AG04449 (cell line): ENCODE measurements around the gene ETF1.
A peak's percentile ranks its signal among the peaks of the same experiment; 100 is the strongest.

ENCODE experiments used
- CTCF ChIA-PET: fragments of 350-600 bp; formaldehyde crosslinking; extraction: SDS; loops from one replicate; lab custom pipeline; 2021; ENCODE audit warnings: antibody characterized with exemption; lab: Yijun Ruan, JAX
- POLR2A ChIA-PET: fragments of 400-600, 350-600 bp; formaldehyde crosslinking; extraction: SDS; loops from one replicate; lab custom pipeline; 2020; ENCODE audit warnings: antibody characterized with exemption, inconsistent platforms; lab: Yijun Ruan, JAX
- DNase-seq: peaks from one replicate; pipeline ENCODE4 v3.0.0-alpha.2; 2010; ENCODE audit warnings: low read depth, low spot score
- H3K4me3 ChIP-seq: 2 replicates; pipeline ENCODE4 v1.5.1; 2011; ENCODE audit warnings: low read depth, mild to moderate bottlenecking, control low read depth, low read length
- TF ChIP-seq, protein P1 (sequence below): IDR thresholded peaks from one replicate; pipeline ENCODE4 v1.5.1; 2011; ENCODE audit warnings: mild to moderate bottlenecking, moderate library complexity, low read length, control low read depth, inconsistent platforms; ENCODE audit not compliant: insufficient read depth; ENCODE audit errors: missing control alignments

Gene ETF1

DNA sequence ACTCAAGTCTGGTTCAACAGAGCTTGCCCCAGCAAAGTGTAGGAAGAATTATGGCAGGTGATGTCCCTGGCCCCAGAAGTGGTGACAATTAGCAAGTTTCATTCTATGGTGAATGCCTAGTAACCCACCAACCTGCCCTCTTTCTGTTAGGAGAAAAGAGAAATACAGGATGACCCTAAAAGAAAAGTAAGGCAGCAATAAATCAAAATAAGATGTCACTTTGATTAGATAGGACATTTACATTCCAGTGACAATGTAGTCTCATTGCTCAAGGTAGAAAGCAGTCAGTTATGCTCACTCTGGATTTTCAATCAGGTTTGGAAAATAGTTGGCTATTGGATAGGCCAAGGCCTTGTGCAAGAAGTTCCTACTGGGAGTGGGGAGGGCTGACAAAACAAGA, 37.7 kb upstream of the ETF1 start:
- no peak overlapping the region for H3K4me3 ChIP-seq
- no peak for DNase-seq
- TF ChIP-seq, protein P1, sequence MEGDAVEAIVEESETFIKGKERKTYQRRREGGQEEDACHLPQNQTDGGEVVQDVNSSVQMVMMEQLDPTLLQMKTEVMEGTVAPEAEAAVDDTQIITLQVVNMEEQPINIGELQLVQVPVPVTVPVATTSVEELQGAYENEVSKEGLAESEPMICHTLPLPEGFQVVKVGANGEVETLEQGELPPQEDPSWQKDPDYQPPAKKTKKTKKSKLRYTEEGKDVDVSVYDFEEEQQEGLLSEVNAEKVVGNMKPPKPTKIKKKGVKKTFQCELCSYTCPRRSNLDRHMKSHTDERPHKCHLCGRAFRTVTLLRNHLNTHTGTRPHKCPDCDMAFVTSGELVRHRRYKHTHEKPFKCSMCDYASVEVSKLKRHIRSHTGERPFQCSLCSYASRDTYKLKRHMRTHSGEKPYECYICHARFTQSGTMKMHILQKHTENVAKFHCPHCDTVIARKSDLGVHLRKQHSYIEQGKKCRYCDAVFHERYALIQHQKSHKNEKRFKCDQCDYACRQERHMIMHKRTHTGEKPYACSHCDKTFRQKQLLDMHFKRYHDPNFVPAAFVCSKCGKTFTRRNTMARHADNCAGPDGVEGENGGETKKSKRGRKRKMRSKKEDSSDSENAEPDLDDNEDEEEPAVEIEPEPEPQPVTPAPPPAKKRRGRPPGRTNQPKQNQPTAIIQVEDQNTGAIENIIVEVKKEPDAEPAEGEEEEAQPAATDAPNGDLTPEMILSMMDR: no peak
- ChIA-PET CTCF (interaction anchor here (0.6 to 3.0 kb wide), 6 partner anchors 15 to 743 kb away, joined by 3 to 42 read pairs (median 9); no protein-coding TSS in a partner anchor), POLR2A (no interaction called here)

DNA sequence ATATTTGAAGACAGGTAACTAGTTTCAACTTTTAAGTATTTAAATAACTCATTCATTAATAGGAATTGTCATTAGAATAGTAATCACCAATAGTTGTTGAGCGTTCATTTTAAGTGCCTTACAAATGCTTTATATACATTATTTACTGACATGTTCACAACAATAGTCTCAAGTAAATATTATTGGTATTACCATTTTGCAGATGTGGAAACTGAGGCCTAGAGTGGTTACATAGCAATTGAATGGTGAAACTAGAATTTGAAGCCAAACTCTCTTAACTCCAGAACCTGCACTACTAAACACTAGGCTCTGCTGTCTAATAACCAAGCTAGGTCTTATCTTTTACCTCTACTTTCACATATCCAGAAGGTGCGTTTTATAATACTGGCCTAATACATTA, 37.0 kb upstream of the ETF1 start:
- ChIA-PET CTCF (interaction anchor here (0.7 to 3.0 kb wide), 35 partner anchors 8 to 723 kb away, joined by 3 to 42 read pairs (median 4); partner anchors contain the start of gene ETF1), POLR2A (no interaction called here)

DNA sequence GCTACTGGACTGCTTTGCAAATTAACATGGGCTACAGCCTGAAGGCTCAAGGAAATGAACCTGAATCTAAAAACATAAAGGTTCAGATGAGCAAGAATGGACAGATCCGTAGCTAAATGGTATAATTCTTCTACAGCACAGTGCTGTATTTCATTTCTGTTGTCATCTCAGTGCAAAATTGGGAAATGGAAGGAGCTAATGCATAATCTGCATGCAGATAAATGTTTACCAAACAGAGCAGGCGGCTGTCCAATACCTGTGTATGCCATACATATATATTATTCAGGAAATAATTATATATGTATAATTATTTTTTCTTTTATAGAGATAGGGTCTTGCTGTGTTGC, 36.5 kb upstream of the ETF1 start:
- CTCF ChIA-PET: interaction anchor here (0.6 to 3.0 kb wide), 40 partner anchors 9 to 949 kb away, joined by 3 to 42 read pairs (median 4); partner anchors contain the start of gene ETF1

More for the DNA sequence above, 37.0 kb upstream of the ETF1 start:
- DNase-seq: no peak
- H3K4me3 ChIP-seq: no peak overlapping the region
- TF ChIP-seq, protein P1: no peak

DNA sequence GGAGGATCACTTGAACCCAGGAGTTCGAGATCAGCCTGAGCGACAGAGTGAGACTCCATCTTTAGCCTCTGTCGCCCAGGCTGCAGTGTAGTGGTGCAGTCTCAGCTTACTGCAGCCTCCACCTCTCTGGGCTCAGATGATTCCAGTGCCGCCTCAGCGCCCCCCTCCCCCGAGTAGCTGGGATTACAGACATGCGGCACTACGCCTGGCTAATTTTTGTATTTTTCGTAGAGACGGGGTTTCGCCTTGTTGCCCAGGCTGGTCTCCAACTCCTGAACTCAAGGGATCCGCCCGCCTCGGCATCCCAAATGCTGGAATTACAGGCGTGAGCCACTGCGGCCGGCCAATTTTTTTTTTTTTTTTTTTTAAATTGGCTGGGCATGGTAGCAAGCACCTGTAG, 34.4 kb upstream of the ETF1 start:
- ChIA-PET POLR2A (no interaction called here), CTCF (interaction anchor here (0.9 to 2.2 kb wide), 7 partner anchors 10 to 695 kb away, joined by 3 to 12 read pairs (median 5); no protein-coding TSS in a partner anchor)
- H3K4me3 ChIP-seq: no peak overlapping the region

More for the DNA sequence above, 36.5 kb upstream of the ETF1 start:
- no peak overlapping the region for H3K4me3 ChIP-seq
- TF ChIP-seq, protein P1: no peak
- no peak for DNase-seq
- POLR2A ChIA-PET: interaction anchor here (0.7 kb wide), 2 partner anchors 14 to 26 kb away, joined by 3 read pairs; no protein-coding TSS in a partner anchor

DNA sequence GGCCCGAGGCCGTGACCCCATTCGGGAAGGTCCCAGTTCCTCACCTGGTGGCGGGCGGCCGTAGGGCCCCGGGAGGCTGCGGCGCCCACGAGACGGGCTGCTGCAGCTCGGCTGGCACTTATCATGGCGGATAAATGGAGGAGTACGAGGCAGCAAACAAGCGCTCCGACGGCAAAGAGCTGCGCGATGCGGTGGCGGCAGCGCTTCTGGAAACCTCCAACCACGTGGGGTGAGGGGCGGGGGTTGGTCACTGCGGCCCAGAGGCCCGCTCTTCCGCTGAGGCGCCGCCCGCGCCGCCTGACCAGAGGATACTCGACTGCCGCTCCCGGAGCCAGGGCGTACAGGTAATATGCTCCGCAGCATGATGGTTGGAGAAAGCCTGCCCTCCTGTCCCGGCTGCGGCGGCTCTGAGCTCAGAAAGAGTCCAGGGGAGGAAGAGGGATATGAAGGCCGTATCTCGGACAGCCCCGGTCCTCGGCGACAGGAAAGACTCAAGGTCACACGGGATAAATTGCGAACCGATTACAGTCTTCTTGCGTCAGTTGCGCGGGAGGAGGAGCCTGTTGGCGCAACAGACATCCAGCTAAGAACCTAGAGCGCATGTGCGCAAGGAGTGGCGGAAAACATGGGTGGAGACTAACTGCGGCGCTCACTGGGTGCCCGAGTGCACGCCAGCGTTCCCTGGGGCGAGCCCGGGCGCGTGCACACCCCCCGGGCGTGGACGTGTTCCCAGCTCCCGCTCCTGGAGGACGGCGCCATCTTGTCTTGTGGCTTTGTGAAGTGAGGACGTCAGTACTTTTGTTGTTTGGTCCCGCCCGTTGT, 32.4 kb upstream of the ETF1 start, which contains the start of gene HSPA9:
TSS of gene HSPA9 (minus strand) at position 208 of the 822 bp plus-strand sequence. CDS start at position 125, 83 bp downstream.
- TF ChIP-seq, protein P1: no peak
- H3K4me3 ChIP-seq: peak within 1 kb of the TSS; percentile 96
- peak; percentile 98 for DNase-seq
- CTCF ChIA-PET: interaction anchor here (0.7 to 2.2 kb wide), 8 partner anchors 9 to 701 kb away, joined by 3 to 12 read pairs (median 3); no protein-coding TSS in a partner anchor
- POLR2A ChIA-PET: interaction anchor here (0.6 to 1.7 kb wide), 8 partner anchors 22 to 766 kb away, joined by 3 to 7 read pairs (median 3); partner anchors contain the start of genes CTNNA1, EGR1, ETF1 and MATR3

More for the DNA sequence above, 34.4 kb upstream of the ETF1 start:
- no peak for DNase-seq
- TF ChIP-seq, protein P1: no peak

DNA sequence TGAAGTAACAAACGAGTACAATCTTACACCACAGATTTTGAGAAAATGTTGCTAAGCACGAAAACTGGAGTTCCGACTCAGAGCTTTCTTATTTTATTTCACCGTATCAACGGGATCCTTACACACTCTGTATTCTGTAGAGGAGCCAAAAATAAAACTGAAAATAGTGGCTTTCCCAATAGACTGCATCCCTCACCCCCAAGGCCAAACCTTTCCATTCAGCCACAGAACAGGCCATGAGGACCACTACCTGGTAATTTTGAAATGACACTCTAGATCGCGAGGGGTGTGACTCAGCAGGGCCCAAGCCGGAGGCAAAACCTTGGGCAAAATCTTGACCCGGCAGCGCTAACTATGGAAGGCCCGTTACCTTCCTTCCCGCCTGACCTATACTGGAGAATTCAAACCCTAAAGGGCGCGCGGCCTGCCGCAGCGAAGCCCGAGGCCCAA, 31.7 kb upstream of the ETF1 start:
- CTCF ChIA-PET: interaction anchor here (1.0 to 1.8 kb wide), 3 partner anchors 10 to 27 kb away, joined by 3 to 4 read pairs (median 4); no protein-coding TSS in a partner anchor
- H3K4me3 ChIP-seq: peak overlapping the region; percentile 96
- DNase-seq: no peak
- TF ChIP-seq, protein P1: no peak
- POLR2A ChIA-PET: interaction anchor here (1.0 to 1.7 kb wide), 2 partner anchors 110 to 718 kb away, joined by 3 to 6 read pairs; partner anchors contain the start of gene MATR3
